ENCODE results near the gene LCAT.
A peak's percentile ranks its signal among the peaks of the same experiment; 100 is the strongest.

Gene LCAT

GRCh38 chr16:67954421-67955196, 10.7 kb upstream of the LCAT start:
- no peak overlapping the region for H3K4me3 ChIP-seq (ENCODE audit: low read length)

GRCh38 chr16:67953641-67954375, 9.9 kb upstream of the LCAT start:
- no peak overlapping the region for H3K9ac ChIP-seq (ENCODE audit: low read length)
- H3K27me3 ChIP-seq (replicated peaks; ENCODE audit: control insufficient read depth, insufficient read depth, low read length) = no peaks in the 10 kb centered on the region
- no peak overlapping the region for H3K4me3 ChIP-seq (ENCODE audit: low read length)
- H3K36me3 ChIP-seq (ENCODE audit: control insufficient read depth, insufficient read depth, low read length, severe bottlenecking) = peaks cover 79% of the 10 kb centered on the region
- DNase-seq (ENCODE audit: low read depth) = no peak
- no peaks in the 10 kb centered on the region for H3K9me3 ChIP-seq (ENCODE audit: control insufficient read depth, low read length)
- peaks cover 28% of the 10 kb centered on the region for H3K4me1 ChIP-seq (ENCODE audit: control insufficient read depth, insufficient read depth, low read length)

More at GRCh38 chr16:67954421-67955196, 10.7 kb upstream of the LCAT start:
- H3K36me3 ChIP-seq (ENCODE audit: control insufficient read depth, insufficient read depth, low read length, severe bottlenecking) = peaks cover 78% of the 10 kb centered on the region
- H3K27me3 ChIP-seq (replicated peaks; ENCODE audit: control insufficient read depth, insufficient read depth, low read length) = no peaks in the 10 kb centered on the region
- H3K9me3 ChIP-seq (ENCODE audit: control insufficient read depth, low read length) = no peaks in the 10 kb centered on the region
- H3K4me1 ChIP-seq (ENCODE audit: control insufficient read depth, insufficient read depth, low read length) = peaks cover 36% of the 10 kb centered on the region
- H3K9ac ChIP-seq (ENCODE audit: low read length) = peak overlapping the region; percentile 24
- no peak for DNase-seq (ENCODE audit: low read depth)

GRCh38 chr16:67951485-67951884, 7.6 kb upstream of the LCAT start:
- Histone ChIP-seq H3K36me3 (ENCODE audit: control insufficient read depth, insufficient read depth, low read length, severe bottlenecking) (peaks cover 87% of the 10 kb centered on the region), H3K4me3 (ENCODE audit: low read length) (no peak overlapping the region), H3K4me1 (ENCODE audit: control insufficient read depth, insufficient read depth, low read length) (peaks cover 21% of the 10 kb centered on the region), H3K27me3 (replicated peaks; ENCODE audit: control insufficient read depth, insufficient read depth, low read length) (no peaks in the 10 kb centered on the region), H3K9me3 (ENCODE audit: control insufficient read depth, low read length) (no peaks in the 10 kb centered on the region), H3K9ac (ENCODE audit: low read length) (peak overlapping the region; percentile 22)
- no peak for DNase-seq (ENCODE audit: low read depth)

GRCh38 chr16:67950335-67950843, 6.5 kb upstream of the LCAT start:
- Histone ChIP-seq H3K4me1 (ENCODE audit: control insufficient read depth, insufficient read depth, low read length) (peaks cover 24% of the 10 kb centered on the region), H3K9ac (ENCODE audit: low read length) (no peak overlapping the region), H3K9me3 (ENCODE audit: control insufficient read depth, low read length) (no peaks in the 10 kb centered on the region), H3K36me3 (ENCODE audit: control insufficient read depth, insufficient read depth, low read length, severe bottlenecking) (peaks cover 93% of the 10 kb centered on the region), H3K4me3 (ENCODE audit: low read length) (no peak overlapping the region), H3K27me3 (replicated peaks; ENCODE audit: control insufficient read depth, insufficient read depth, low read length) (no peaks in the 10 kb centered on the region)
- no peak for DNase-seq (ENCODE audit: low read depth)

GRCh38 chr16:67949645-67950044, 5.7 kb upstream of the LCAT start:
- peaks cover 28% of the 10 kb centered on the region for H3K4me1 ChIP-seq (ENCODE audit: control insufficient read depth, insufficient read depth, low read length)
- no peak overlapping the region for H3K4me3 ChIP-seq (ENCODE audit: low read length)
- no peaks in the 10 kb centered on the region for H3K27me3 ChIP-seq (replicated peaks; ENCODE audit: control insufficient read depth, insufficient read depth, low read length)
- peaks cover 93% of the 10 kb centered on the region for H3K36me3 ChIP-seq (ENCODE audit: control insufficient read depth, insufficient read depth, low read length, severe bottlenecking)
- no peak for DNase-seq (ENCODE audit: low read depth)
- H3K9me3 ChIP-seq (ENCODE audit: control insufficient read depth, low read length) = no peaks in the 10 kb centered on the region
- no peak overlapping the region for H3K9ac ChIP-seq (ENCODE audit: low read length)

- Histone ChIP-seq H3K36me3 (ENCODE audit: control insufficient read depth, insufficient read depth, low read length, severe bottlenecking) (peaks cover 85% of the 10 kb centered on the region), H3K4me1 (ENCODE audit: control insufficient read depth, insufficient read depth, low read length) (peaks cover 36% of the 10 kb centered on the region), H3K9me3 (ENCODE audit: control insufficient read depth, low read length) (no peaks in the 10 kb centered on the region), H3K27me3 (replicated peaks; ENCODE audit: control insufficient read depth, insufficient read depth, low read length) (no peaks in the 10 kb centered on the region), H3K4me3 (ENCODE audit: low read length) (no peak overlapping the region), H3K9ac (ENCODE audit: low read length) (no peak overlapping the region)
- DNase-seq (ENCODE audit: low read depth) = no peak
These were observed 4.1 kb upstream of the LCAT start for GRCh38 chr16:67948015-67948414.

- H3K4me1 ChIP-seq (ENCODE audit: control insufficient read depth, insufficient read depth, low read length) = peaks cover 34% of the 10 kb centered on the region
- H3K36me3 ChIP-seq (ENCODE audit: control insufficient read depth, insufficient read depth, low read length, severe bottlenecking) = peaks cover 90% of the 10 kb centered on the region
- H3K9me3 ChIP-seq (ENCODE audit: control insufficient read depth, low read length) = no peaks in the 10 kb centered on the region
- DNase-seq (ENCODE audit: low read depth) = no peak
- no peak overlapping the region for H3K9ac ChIP-seq (ENCODE audit: low read length)
- no peaks in the 10 kb centered on the region for H3K27me3 ChIP-seq (replicated peaks; ENCODE audit: control insufficient read depth, insufficient read depth, low read length)
- H3K4me3 ChIP-seq (ENCODE audit: low read length) = no peak overlapping the region
These were observed 3.1 kb upstream of the LCAT start for GRCh38 chr16:67946966-67947558.

- Histone ChIP-seq H3K36me3 (ENCODE audit: control insufficient read depth, insufficient read depth, low read length, severe bottlenecking) (peaks cover 90% of the 10 kb centered on the region), H3K4me3 (ENCODE audit: low read length) (no peak overlapping the region), H3K9ac (ENCODE audit: low read length) (no peak overlapping the region), H3K4me1 (ENCODE audit: control insufficient read depth, insufficient read depth, low read length) (peaks cover 25% of the 10 kb centered on the region), H3K9me3 (ENCODE audit: control insufficient read depth, low read length) (no peaks in the 10 kb centered on the region), H3K27me3 (replicated peaks; ENCODE audit: control insufficient read depth, insufficient read depth, low read length) (no peaks in the 10 kb centered on the region)
- no peak for DNase-seq (ENCODE audit: low read depth)
These were observed 2.2 kb upstream of the LCAT start for GRCh38 chr16:67946128-67946569.

GRCh38 chr16:67945392-67945933, 1.5 kb upstream of the LCAT start:
- peaks cover 25% of the 10 kb centered on the region for H3K4me1 ChIP-seq (ENCODE audit: control insufficient read depth, insufficient read depth, low read length)
- DNase-seq (ENCODE audit: low read depth) = no peak
- H3K4me3 ChIP-seq (ENCODE audit: low read length) = no peak overlapping the region
- no peaks in the 10 kb centered on the region for H3K27me3 ChIP-seq (replicated peaks; ENCODE audit: control insufficient read depth, insufficient read depth, low read length)
- H3K36me3 ChIP-seq (ENCODE audit: control insufficient read depth, insufficient read depth, low read length, severe bottlenecking) = peaks cover 90% of the 10 kb centered on the region
- peak overlapping the region; percentile 13 for H3K9ac ChIP-seq (ENCODE audit: low read length)
- H3K9me3 ChIP-seq (ENCODE audit: control insufficient read depth, low read length) = no peaks in the 10 kb centered on the region

- Histone ChIP-seq H3K4me3 (ENCODE audit: low read length) (peak overlapping the region; percentile 14), H3K9ac (ENCODE audit: low read length) (peak overlapping the region; percentile 80), H3K27me3 (replicated peaks; ENCODE audit: control insufficient read depth, insufficient read depth, low read length) (no peaks in the 10 kb centered on the region), H3K9me3 (ENCODE audit: control insufficient read depth, low read length) (no peaks in the 10 kb centered on the region), H3K36me3 (ENCODE audit: control insufficient read depth, insufficient read depth, low read length, severe bottlenecking) (peaks cover 90% of the 10 kb centered on the region), H3K4me1 (ENCODE audit: control insufficient read depth, insufficient read depth, low read length) (peaks cover 25% of the 10 kb centered on the region)
- no peak for DNase-seq (ENCODE audit: low read depth)
These were observed 921 bp upstream of the LCAT start for GRCh38 chr16:67944690-67945391.
